Thyroid gland (tissue), 4 donors: Measurements from ENCODE around the gene PPP4R4.

Experiments
- CTCF ChIP-seq, 6 experiments: fragments of 200-600 bp in 3 of 6; fragments of 450-650 bp in 3 of 6; sonication (generic) in 3 of 6; IDR thresholded peaks; one replicate each; pipeline ENCODE4 v1.5.1; 2016 to 2019; ENCODE audit warnings: antibody characterized with exemption in 6 of 6, mild to moderate bottlenecking in 2 of 6, inconsistent platforms in 1 of 6, moderate library complexity in 1 of 6
- POLR2A ChIP-seq, 2 donors: fragments of 450-650 bp; IDR thresholded peaks; one replicate each; pipeline ENCODE4 v1.6.1; 2017; ENCODE audit warnings: antibody characterized with exemption in 2 of 2, mild to moderate bottlenecking in 2 of 2, moderate library complexity in 1 of 2

GRCh38 chr14:94303111-94303510 is 129.0 kb downstream of the PPP4R4 start:
- no peak for TF ChIP-seq CTCF (IDR thresholded peaks at IDR 0.05)
- TF ChIP-seq POLR2A (IDR thresholded peaks at IDR 0.05) = no peak
